Measurements from ENCODE around the gene C1orf50. TPM values are rescaled to one million over a fixed set of nuclear protein-coding genes. Genes with fewer than 3 reads are reported as not detected.
A peak's percentile ranks its signal among the peaks of the same experiment; 100 is the strongest.

Gene C1orf50
- total RNA-seq, 2 experiments from 2014 or later = 4.7 to 5.2 TPM

DNA sequence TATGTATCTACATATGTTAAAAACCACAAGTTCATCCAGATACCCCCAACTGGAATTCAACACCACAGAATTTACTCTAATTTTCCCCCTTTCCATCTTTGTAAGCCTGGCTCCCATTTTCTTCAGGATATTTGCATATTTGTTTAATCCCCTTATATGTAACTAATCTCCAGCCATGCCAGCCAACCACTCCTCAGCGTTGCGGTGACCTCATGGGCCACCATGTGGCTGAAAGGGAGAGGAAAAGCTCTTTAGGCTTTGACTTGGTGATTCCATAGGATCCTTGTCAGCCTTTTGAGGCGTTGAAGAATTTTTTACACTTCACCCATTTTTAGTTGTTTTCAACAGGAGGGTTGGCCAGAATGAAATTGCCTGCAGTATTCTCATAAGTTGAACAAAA is 37.0 kb upstream of the C1orf50 start:
- Mint-ChIP-seq H3K27ac (no peak overlapping the region), H3K9me3 (no peaks in the 10 kb centered on the region), H3K4me1 (ENCODE audit: low read depth) (peaks cover 4% of the 10 kb centered on the region), H3K36me3 (ENCODE audit: low read depth) (no peaks in the 10 kb centered on the region), H3K27me3 (no peaks in the 10 kb centered on the region), H3K4me3 (no peak overlapping the region)
- DNase-seq (no peak), ATAC-seq (no peak)
- TF ChIP-seq CTCF (IDR thresholded peaks at IDR 0.05) = no peak
- intact Hi-C loops (cut with micrococcal nuclease) = loop anchor here (5.0 kb wide), 1 partner anchor 153 kb away; no protein-coding TSS in a partner anchor
- ChIA-PET POLR2A (interaction anchor here (0.7 to 1.3 kb wide), 2 partner anchors 14 to 24 kb away, joined by 3 to 5 read pairs; no protein-coding TSS in a partner anchor), CTCF (interaction anchor here (0.6 to 1.9 kb wide), 6 partner anchors 12 to 443 kb away, joined by 3 to 5 read pairs (median 4); partner anchors contain the start of gene P3H1)

DNA sequence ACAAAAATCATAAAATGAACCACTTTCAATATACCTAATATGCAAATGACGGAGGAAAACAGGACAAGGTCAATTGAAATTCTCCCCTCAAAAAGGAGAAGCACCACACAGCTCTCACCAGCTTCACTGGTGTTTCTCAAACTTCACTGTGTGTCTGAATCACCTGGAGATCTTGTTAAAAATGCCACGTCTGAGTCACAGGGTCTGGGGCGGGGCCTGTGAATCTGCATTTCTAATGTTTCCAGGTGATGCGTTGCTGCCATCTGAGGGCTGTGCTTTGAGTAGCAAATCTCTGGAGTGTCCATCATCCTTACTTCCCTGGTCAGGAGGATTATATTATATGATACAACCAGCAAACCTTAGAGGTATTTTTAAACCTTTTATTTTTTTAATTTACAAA is 36.1 kb upstream of the C1orf50 start:
- POLR2A ChIA-PET = interaction anchor here (1.3 kb wide), 1 partner anchor 15 kb away, joined by 5 read pairs; no protein-coding TSS in a partner anchor
- DNase-seq = peak; percentile 83
- CTCF ChIA-PET = interaction anchor here (0.7 to 1.3 kb wide), 8 partner anchors 11 to 153 kb away, joined by 3 to 6 read pairs (median 3); partner anchors contain the start of gene P3H1
- TF ChIP-seq CTCF (IDR thresholded peaks at IDR 0.05) = peak; percentile 60
- Mint-ChIP-seq H3K27ac (no peak overlapping the region), H3K4me1 (ENCODE audit: low read depth) (peaks cover 4% of the 10 kb centered on the region), H3K36me3 (ENCODE audit: low read depth) (no peaks in the 10 kb centered on the region), H3K4me3 (no peak overlapping the region), H3K27me3 (no peaks in the 10 kb centered on the region), H3K9me3 (no peaks in the 10 kb centered on the region)
- intact Hi-C loops (cut with micrococcal nuclease) = loop anchor here (5.0 kb wide), 1 partner anchor 154 kb away; no protein-coding TSS in a partner anchor
- peak; percentile 86 for ATAC-seq

- Mint-ChIP-seq H3K4me3 (no peak overlapping the region), H3K9me3 (no peaks in the 10 kb centered on the region), H3K36me3 (ENCODE audit: low read depth) (no peaks in the 10 kb centered on the region), H3K27ac (no peak overlapping the region), H3K4me1 (ENCODE audit: low read depth) (peaks cover 4% of the 10 kb centered on the region), H3K27me3 (no peaks in the 10 kb centered on the region)
- ATAC-seq (no peak), DNase-seq (no peak)
- TF ChIP-seq CTCF (IDR thresholded peaks at IDR 0.05) = no peak
- POLR2A ChIA-PET = no interaction called here
- CTCF ChIA-PET = interaction anchor here (1.1 kb wide), 1 partner anchor 151 kb away, joined by 3 read pairs; no protein-coding TSS in a partner anchor
- intact Hi-C loops (cut with micrococcal nuclease) = loop anchor here (5.0 kb wide), 1 partner anchor 154 kb away; no protein-coding TSS in a partner anchor
Measured at GRCh38 chr1:42731585-42731984, 35.5 kb upstream of the C1orf50 start.

DNA sequence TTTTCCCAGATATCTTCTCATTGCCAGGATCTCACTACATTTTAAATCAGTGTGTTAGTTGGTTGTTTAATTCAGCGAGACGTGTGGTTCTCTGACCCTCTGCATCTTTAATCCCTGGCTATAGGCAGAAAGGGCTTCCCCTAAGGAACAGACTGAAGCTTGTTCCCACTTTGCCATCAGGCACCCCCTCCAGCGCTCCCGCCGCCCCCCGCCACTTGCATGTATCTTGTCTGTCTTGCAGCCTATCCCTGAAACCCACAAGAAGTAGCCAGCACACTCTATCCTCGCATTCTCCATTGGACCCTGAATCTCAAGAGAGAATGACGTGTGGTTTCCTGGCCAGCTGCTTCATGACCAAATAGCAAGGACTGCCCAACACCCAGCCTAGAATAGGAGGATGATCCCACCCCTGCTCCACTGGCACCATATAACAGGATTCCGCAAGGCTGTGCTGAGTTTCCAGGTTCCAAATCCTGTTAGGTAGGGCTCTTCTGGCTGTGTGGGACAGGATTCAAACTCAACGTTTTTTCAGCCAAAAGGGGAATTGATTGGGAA is 34.8 kb upstream of the C1orf50 start:
- H3K4me3 Mint-ChIP-seq = no peak overlapping the region
- H3K9me3 Mint-ChIP-seq = no peaks in the 10 kb centered on the region
- H3K27me3 Mint-ChIP-seq = no peaks in the 10 kb centered on the region
- POLR2A ChIA-PET = no interaction called here
- intact Hi-C loops (cut with micrococcal nuclease) = loop anchor here (5.0 kb wide), 1 partner anchor 155 kb away; no protein-coding TSS in a partner anchor
- no peak for TF ChIP-seq CTCF (IDR thresholded peaks at IDR 0.05)
- CTCF ChIA-PET = interaction anchor here (1.1 to 2.4 kb wide), 3 partner anchors 151 to 155 kb away, joined by 3 to 8 read pairs (median 4); no protein-coding TSS in a partner anchor
- peaks cover 9% of the 10 kb centered on the region for H3K4me1 Mint-ChIP-seq (ENCODE audit: low read depth)
- no peak for DNase-seq
- ATAC-seq = no peak
- no peak overlapping the region for H3K27ac Mint-ChIP-seq
- H3K36me3 Mint-ChIP-seq (ENCODE audit: low read depth) = no peaks in the 10 kb centered on the region
